Measurements from ENCODE around the gene PSMB7. TPM values are rescaled to one million over a fixed set of nuclear protein-coding genes. Genes with fewer than 3 reads are reported as not detected.

Gene PSMB7
- total RNA-seq, 2 experiments from 2014 or later = 88.7 to 93.6 TPM

DNA sequence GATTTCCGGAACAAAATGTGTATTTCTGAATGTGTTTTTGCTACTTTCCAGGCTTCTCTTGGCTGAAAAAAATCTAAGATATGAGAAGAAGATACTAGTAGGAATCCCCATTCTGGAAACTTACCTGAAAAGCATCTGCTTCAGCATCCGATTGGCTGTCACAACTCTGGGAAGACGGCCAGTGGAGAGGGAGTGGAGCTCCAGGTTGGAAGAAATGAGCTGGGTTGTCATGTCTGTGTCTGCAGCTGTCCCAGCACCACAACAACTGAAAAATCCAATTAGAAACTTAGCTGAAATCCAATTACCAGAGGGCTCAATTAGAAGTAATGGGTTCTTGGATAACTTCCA is 3.0 kb downstream of the PSMB7 start:
- Mint-ChIP-seq H3K36me3 (peaks cover 8% of the 10 kb centered on the region), H3K4me1 (peaks cover 11% of the 10 kb centered on the region), H3K4me3 (no peak overlapping the region), H3K27me3 (no peaks in the 10 kb centered on the region), H3K27ac (no peak overlapping the region), H3K9me3 (peaks cover 2% of the 10 kb centered on the region)
- POLR2A ChIA-PET = no interaction called here
- ATAC-seq (ENCODE audit: low read depth) = no peak
- DNase-seq = no peak

DNA sequence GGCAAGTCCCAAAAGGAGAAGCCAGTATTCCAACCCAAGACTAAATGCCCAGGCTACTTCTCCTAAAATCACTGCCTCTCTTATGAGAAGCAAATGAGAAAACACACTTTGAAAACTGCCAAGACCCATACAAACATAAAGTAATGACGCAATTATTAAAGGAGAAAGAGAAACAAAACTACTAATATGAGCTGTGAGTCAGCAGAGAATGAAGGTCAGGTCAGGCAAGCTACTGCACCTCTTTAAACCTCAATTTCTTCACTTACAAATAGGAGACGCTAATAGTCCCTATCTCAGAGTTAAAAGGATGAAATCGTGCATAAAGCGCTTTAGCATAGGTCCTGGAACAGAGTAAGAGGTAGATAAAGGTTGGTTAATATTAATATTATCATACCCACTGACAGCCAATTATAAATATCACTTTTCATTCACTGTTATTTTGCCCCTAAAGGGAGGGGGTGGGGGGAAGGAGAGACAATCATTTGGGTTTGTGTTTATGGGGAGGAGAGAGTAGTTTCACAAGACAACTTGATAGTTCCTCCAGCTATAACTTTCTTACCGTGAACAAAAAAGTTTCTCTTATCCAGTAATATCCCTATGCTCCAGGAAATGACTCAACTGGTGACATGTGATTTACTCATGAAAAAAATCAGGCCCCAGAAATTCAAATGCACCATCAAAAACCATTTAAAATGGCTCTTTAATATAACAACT is 3.6 kb downstream of the PSMB7 start:
- no peak for DNase-seq
- peaks cover 2% of the 10 kb centered on the region for H3K9me3 Mint-ChIP-seq
- H3K4me3 Mint-ChIP-seq = no peak overlapping the region
- H3K27me3 Mint-ChIP-seq = no peaks in the 10 kb centered on the region
- H3K4me1 Mint-ChIP-seq = peaks cover 11% of the 10 kb centered on the region
- H3K27ac Mint-ChIP-seq = no peak overlapping the region
- H3K36me3 Mint-ChIP-seq = peaks cover 9% of the 10 kb centered on the region
- POLR2A ChIA-PET = no interaction called here
- no peak for ATAC-seq (ENCODE audit: low read depth)

DNA sequence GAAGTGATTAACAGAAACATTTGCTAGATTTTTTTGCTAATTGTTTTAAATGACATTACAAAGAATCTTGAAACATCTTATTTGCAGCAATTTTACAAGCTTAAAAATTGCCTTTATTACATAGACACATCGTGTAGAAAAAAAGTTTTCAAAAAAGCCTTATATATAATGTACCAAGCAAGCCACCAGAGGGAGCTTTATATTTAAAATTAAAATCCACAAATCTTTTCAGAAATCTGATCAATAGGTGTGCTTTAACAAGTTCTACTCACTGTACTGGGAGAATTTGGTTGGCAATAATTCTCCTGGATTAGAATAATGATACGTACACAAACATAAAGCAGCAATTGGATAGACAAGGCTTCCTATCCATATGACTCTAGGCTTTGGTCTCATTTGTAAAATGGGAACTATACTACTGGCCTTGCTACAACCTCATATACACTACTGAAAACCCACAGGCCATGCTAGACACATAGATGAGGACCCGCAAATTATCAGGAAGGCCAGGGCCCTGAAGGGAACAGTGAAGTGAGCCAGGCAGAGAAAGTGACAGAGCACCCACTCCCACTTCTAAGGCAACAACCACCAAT is 4.8 kb downstream of the PSMB7 start:
- Mint-ChIP-seq H3K27me3 (no peaks in the 10 kb centered on the region), H3K36me3 (peaks cover 15% of the 10 kb centered on the region), H3K4me3 (no peak overlapping the region), H3K9me3 (peaks cover under 1% of the 10 kb centered on the region), H3K4me1 (peaks cover 9% of the 10 kb centered on the region), H3K27ac (no peak overlapping the region)
- POLR2A ChIA-PET = no interaction called here
- no peak for ATAC-seq (ENCODE audit: low read depth)
- no peak for DNase-seq

DNA sequence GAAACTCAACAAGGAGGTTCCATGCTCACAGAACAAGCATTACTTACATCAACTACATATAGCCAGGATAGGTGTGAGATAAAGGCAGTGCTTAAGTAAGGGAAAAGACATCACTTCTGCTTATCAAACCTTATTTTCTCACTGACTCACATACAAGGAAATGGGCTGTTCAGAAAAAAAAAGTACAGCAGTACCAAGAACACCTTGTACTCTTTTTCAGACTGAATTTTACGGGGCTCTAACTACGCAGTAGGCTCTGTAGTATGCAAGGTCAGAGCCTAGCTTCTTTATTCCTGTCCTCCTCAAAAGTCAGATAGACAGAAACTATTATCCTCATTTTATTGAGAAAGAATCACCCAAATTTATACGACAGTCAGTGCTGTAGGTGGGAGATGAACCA is 5.8 kb downstream of the PSMB7 start:
- no peak overlapping the region for H3K4me3 Mint-ChIP-seq
- ATAC-seq (ENCODE audit: low read depth) (no peak), DNase-seq (no peak)
- no peaks in the 10 kb centered on the region for H3K27me3 Mint-ChIP-seq
- peaks cover 15% of the 10 kb centered on the region for H3K36me3 Mint-ChIP-seq
- no peak overlapping the region for H3K27ac Mint-ChIP-seq
- POLR2A ChIA-PET = no interaction called here
- peaks cover 8% of the 10 kb centered on the region for H3K4me1 Mint-ChIP-seq
- H3K9me3 Mint-ChIP-seq = no peaks in the 10 kb centered on the region

DNA sequence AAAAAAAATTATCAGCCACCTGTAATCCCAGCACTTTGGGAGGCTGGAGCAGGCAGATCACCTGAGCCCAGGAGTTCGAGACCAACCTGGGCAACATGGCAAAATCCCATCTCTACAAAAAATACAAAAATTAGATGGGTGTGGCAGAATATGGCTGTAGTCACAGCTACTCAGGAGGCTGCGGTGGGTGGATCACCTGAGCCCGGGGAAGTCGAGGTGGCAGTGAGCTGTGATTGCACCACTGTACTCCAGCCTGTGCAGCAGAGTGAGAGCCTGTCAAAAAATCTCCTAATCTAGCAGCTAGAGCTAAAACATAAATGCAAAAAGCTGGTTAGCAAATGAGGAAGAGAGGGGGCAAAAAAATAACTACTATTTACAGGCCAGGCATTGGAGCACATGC is 12.0 kb downstream of the PSMB7 start:
- H3K36me3 Mint-ChIP-seq = peaks cover 19% of the 10 kb centered on the region
- no peak overlapping the region for H3K4me3 Mint-ChIP-seq
- H3K27ac Mint-ChIP-seq = no peak overlapping the region

DNA sequence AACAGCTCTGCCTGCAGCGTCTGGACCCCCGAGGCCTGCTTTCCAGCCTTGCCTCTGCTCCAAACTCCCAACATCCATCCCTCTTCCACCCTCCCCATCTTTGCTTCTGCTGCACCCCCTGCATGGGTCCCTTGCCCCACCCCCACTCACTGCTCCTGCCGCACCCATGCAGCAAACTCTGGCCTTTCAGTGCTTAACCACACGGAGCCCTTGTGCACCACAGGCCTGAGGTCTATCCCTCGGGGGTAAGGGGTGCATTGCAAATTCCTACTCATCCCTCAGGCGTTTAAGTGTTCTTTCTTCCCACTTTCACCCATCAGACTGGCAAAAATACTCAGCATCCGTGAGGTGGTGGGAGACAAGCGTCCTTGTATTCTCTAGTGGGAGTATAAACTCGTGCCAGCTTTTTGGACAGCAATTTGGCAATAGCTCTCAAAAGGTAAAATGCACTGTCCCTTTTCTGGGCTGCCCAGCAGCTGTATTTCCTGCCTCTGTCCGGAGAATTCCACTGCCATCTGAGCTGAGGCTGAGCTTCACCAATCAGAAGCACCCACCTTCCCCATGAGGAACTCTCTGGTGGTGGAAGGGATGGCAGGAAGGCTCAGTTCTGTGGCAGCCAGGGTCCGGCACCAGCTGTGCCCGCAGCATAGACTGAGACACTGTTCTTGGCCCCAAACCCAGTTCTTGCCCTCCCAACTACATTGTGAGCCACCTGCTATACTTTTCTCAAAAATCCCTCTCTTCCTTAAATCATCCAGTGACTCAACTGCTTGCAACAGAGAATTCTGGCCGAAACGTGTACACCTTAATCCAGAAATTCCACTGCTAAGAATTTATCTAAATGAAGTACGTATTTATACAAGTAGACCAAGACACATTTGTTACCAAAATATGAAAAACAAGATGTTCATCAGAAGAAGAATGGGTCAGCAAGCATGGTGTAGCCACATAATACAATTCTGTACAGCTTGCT is 15.0 kb downstream of the PSMB7 start:
- ATAC-seq (ENCODE audit: low read depth) = no peak
- no peaks in the 10 kb centered on the region for H3K27me3 Mint-ChIP-seq
- H3K36me3 Mint-ChIP-seq = peaks cover 12% of the 10 kb centered on the region
- peaks cover 10% of the 10 kb centered on the region for H3K4me1 Mint-ChIP-seq
- DNase-seq = no peak
- H3K4me3 Mint-ChIP-seq = no peak overlapping the region
- H3K27ac Mint-ChIP-seq = no peak overlapping the region
- POLR2A ChIA-PET = no interaction called here
- no peaks in the 10 kb centered on the region for H3K9me3 Mint-ChIP-seq

More for the DNA sequence above, 12.0 kb downstream of the PSMB7 start:
- POLR2A ChIA-PET = interaction anchor here (0.9 kb wide), 1 partner anchor 12 kb away, joined by 3 read pairs; the partner anchor contains the start of gene PSMB7
- no peaks in the 10 kb centered on the region for H3K9me3 Mint-ChIP-seq
- ATAC-seq (ENCODE audit: low read depth) (no peak), DNase-seq (no peak)
- peaks cover 8% of the 10 kb centered on the region for H3K4me1 Mint-ChIP-seq
- H3K27me3 Mint-ChIP-seq = no peaks in the 10 kb centered on the region

DNA sequence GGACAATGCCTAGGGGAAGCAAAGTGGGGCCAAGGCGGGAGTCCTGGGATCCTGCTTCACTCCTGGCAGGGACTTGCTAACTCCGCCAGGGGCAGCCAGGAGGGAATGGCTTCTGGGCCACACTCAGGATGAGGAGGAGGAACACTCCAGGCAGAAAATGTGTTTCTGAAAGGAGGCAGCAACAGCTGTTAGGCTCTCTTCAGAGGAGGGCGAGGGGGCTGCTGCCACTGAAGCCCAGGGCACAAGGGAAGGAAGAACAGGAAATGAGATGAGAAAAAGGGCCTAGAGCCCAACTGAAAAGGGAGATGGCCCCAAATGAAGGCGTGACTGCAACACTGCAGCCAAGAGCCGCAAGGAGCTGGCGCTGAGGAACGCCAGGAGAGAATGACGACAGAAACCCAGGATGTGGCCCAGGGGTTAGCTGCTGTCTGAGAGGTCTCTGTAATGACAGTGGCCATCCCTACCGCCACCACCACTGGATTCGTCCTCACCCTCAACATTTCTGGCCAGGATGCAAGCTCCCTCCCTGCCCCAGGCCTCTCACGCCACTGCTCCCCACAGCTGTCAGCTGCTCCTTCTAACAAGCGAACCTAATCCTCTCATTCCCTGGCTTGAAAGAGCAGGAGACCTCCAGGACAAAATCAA is 15.8 kb downstream of the PSMB7 start:
- DNase-seq (no peak), ATAC-seq (ENCODE audit: low read depth) (no peak)
- H3K36me3 Mint-ChIP-seq = peaks cover 12% of the 10 kb centered on the region
- H3K9me3 Mint-ChIP-seq = no peaks in the 10 kb centered on the region
- H3K4me1 Mint-ChIP-seq = peaks cover 18% of the 10 kb centered on the region
- POLR2A ChIA-PET = no interaction called here
- H3K27ac Mint-ChIP-seq = no peak overlapping the region
- no peak overlapping the region for H3K4me3 Mint-ChIP-seq
- no peaks in the 10 kb centered on the region for H3K27me3 Mint-ChIP-seq

DNA sequence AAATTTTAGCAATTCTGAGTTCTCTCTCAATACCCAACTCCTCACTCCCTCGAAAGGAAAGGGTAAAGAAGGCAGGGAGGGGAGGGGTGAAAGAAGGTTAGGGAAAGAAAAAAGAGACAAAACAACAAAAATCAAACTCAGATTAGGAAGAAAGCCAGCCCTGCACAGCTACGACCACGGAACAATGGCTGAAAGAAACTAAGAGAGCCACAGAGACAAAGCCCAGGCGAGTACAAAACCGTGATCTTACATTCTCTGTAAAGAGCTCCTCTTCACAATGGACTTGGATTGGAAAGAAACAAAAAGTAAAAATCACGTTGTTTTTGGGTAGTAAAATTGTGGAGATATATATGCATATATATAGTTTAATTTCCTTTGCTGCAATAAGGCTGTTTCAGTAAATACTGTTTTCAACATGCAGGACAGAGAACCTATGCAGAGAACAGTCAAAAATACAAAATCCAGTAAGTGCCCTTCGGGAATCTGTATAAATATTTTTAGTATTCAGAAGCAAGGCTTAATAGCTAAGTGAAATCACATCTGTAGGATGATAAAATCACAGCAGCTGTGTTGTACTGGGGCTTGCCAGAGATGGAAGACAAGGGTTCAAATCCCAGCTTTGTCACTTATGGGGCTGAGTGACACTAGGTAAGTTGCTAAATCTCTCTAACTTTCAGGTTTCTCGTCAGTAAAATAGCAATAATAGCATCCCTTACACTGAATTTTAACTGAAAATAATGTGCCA is 16.9 kb downstream of the PSMB7 start:
- H3K4me1 Mint-ChIP-seq = peaks cover 19% of the 10 kb centered on the region
- peaks cover 4% of the 10 kb centered on the region for H3K36me3 Mint-ChIP-seq
- POLR2A ChIA-PET = interaction anchor here (0.7 kb wide), 1 partner anchor 720 kb away, joined by 3 read pairs; no protein-coding TSS in a partner anchor

DNA sequence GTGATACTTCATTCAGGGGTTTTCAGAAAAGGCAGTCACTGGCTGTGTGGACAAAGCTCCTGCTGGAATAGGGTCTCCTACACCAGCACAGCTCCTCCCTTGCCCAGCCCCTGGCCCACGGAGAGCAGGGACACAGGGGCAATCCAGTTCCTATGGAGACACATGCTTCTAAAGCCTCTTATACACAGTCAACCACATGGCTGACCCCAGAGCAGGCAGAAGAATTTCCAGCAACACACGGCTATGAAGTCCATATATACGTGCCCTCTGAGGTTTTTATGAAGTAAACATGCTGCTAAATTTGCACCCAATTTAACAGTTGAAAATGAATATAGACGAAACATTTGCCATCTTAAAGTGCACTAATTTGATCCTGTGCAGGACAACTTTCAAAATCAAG is 19.4 kb downstream of the PSMB7 start:
- no peak overlapping the region for H3K4me3 Mint-ChIP-seq
- ATAC-seq (ENCODE audit: low read depth) = no peak
- no peak for DNase-seq
- no peaks in the 10 kb centered on the region for H3K36me3 Mint-ChIP-seq
- POLR2A ChIA-PET = no interaction called here
- no peaks in the 10 kb centered on the region for H3K27me3 Mint-ChIP-seq
- H3K9me3 Mint-ChIP-seq = no peaks in the 10 kb centered on the region
- peaks cover 19% of the 10 kb centered on the region for H3K4me1 Mint-ChIP-seq
- no peak overlapping the region for H3K27ac Mint-ChIP-seq

More for the DNA sequence above, 16.9 kb downstream of the PSMB7 start:
- Mint-ChIP-seq H3K27ac (no peak overlapping the region), H3K4me3 (no peak overlapping the region), H3K9me3 (no peaks in the 10 kb centered on the region), H3K27me3 (no peaks in the 10 kb centered on the region)
- ATAC-seq (ENCODE audit: low read depth) (no peak), DNase-seq (no peak)

DNA sequence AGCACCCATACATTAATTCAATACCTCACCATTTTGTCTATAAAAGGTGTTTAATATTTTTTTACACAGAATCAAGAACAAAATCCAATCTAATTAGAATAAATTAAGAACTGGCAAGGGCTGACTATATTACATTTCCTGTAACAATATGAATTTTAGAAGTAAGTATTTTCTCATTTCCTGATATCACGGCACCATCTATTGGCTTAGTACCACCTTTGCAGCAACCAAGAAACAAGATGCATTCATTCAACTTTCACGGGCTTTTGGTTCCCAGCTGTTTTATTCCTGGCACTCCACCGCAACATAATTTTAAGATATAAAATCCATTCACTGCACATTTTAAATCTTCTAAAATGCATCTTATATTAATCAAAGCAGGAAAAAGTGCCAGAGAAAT is 20.6 kb downstream of the PSMB7 start:
- Mint-ChIP-seq H3K36me3 (no peaks in the 10 kb centered on the region), H3K4me1 (peaks cover 19% of the 10 kb centered on the region), H3K27ac (peak overlapping the region; percentile 72), H3K4me3 (peak overlapping the region; percentile 14), H3K9me3 (no peaks in the 10 kb centered on the region), H3K27me3 (no peaks in the 10 kb centered on the region)
- DNase-seq (no peak), ATAC-seq (ENCODE audit: low read depth) (no peak)
- POLR2A ChIA-PET = no interaction called here

DNA sequence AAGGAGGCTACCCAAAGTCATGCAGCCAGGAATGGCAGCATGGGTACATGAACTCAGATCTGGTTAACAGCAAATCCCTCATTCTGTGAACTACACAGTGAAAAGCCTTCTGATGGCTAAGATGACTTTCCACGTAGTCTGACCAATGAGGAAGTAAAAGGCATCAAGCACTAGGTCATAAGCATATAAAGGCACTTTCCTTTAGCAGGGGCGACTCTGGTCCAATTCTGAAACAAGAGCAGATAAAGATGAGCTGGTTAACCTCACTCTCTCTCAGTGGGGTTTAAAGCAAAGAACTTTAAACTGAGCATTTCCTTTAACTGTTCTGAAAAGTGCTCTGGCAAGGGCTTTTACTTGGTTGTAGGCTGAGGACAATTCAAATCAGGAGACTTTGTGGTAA is 21.1 kb downstream of the PSMB7 start:
- Mint-ChIP-seq H3K9me3 (no peaks in the 10 kb centered on the region), H3K4me1 (peaks cover 19% of the 10 kb centered on the region), H3K27ac (peak overlapping the region; percentile 72), H3K36me3 (no peaks in the 10 kb centered on the region), H3K4me3 (peak overlapping the region; percentile 14), H3K27me3 (no peaks in the 10 kb centered on the region)
- ATAC-seq (ENCODE audit: low read depth) = peak; percentile 77
- POLR2A ChIA-PET = no interaction called here
- no peak for DNase-seq

DNA sequence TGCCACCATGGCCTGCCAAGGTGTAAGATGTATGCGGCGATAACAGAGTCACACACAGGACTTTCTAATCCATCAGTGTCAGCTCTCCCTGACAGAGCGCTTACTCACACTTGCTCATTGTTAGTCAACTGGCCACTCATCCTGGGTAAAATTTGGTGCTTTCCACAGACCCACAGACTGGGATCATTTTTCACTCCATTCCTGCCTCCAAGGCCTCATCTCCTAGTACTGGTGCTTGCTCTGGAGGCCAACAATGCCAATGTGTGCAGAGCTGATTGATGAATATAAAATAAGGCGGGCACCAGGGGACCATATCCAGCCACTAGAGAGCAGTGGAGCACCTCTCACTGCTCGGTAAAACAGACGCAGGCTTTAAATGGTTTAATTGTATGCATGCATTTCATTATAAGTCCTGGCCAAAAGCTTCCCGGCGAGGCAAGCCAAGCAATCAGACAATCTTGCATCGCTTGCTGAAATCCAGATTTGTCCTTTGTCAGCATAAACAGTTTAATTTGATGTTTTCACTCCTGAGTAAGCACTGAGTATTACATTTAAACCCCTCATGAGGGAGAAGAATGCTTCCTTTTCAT is 22.3 kb downstream of the PSMB7 start:
- DNase-seq (no peak), ATAC-seq (ENCODE audit: low read depth) (no peak)
- Mint-ChIP-seq H3K27ac (peak overlapping the region; percentile 27), H3K36me3 (no peaks in the 10 kb centered on the region), H3K27me3 (no peaks in the 10 kb centered on the region), H3K4me3 (no peak overlapping the region), H3K9me3 (no peaks in the 10 kb centered on the region), H3K4me1 (peaks cover 19% of the 10 kb centered on the region)
- POLR2A ChIA-PET = no interaction called here
